Prostate gland (tissue), 2 donors: ENCODE measurements around the gene CRYGN. TPM values are rescaled to one million over a fixed set of nuclear protein-coding genes. Genes with fewer than 3 reads are reported as not detected.
A peak's percentile ranks its signal among the peaks of the same experiment; 100 is the strongest.

Experiments used
- DNase-seq: peaks from one replicate; pipeline ENCODE4 v3.0.0-alpha.2; 2019; ENCODE audit warnings: low spot score
- H3K27ac ChIP-seq, 2 donors: fragments of 200-600 bp; sonication (generic); 2 replicates each; pipeline ENCODE4 v1.5.1; 2017 to 2019
- H3K27me3 ChIP-seq: fragments of 200-600 bp; sonication (generic); replicated peaks from 2 replicates; pipeline ENCODE4 v1.5.1; 2019; ENCODE audit not compliant: insufficient read depth
- H3K36me3 ChIP-seq, 2 donors: fragments of 200-600 bp; sonication (generic); 1 replicate in 1 of 2; 2 replicates in 1 of 2; pipeline versions ENCODE4 v1.5.1 to v1.8.1; 2017 to 2019
- H3K4me1 ChIP-seq: fragments of 200-600 bp; sonication (generic); replicated peaks from 2 replicates; pipeline ENCODE4 v1.5.1; 2019
- H3K4me3 ChIP-seq, 2 donors: fragments of 200-600 bp; sonication (generic); 2 replicates each; pipeline ENCODE4 v1.5.1; 2017 to 2019
- H3K9me3 ChIP-seq: fragments of 200-600 bp; sonication (generic); 2 replicates; pipeline ENCODE4 v1.5.1; 2017
- POLR2A ChIP-seq: fragments of 450-650 bp; IDR thresholded peaks from one replicate; pipeline ENCODE4 v1.6.1; 2016; ENCODE audit warnings: antibody characterized with exemption, mild to moderate bottlenecking
- POLR2AphosphoS5 ChIP-seq: sonication (generic); formaldehyde crosslinking; IDR thresholded peaks from one replicate; pipeline ENCODE4 v1.6.1; 2017; ENCODE audit warnings: antibody characterized with exemption
- WGBS: methylation state at CpG from one replicate; pipeline ENCODE4 v1.1.5; 2018; 5-methylcytosine and 5-hydroxymethylcytosine counted together
- intact Hi-C: fragments of 100-400 bp; cut with DNase I; formaldehyde crosslinking; loops from one replicate; pipeline ENCODE4 v1.14.2; 2022
- total RNA-seq, 2 donors: library from RNA; depleted of rRNA; stranded (reverse); fragments of >200 nt; gene quantifications; one replicate each; pipeline ENCODE4 v1.1.0, GENCODE V29; 2016
- TF ChIP-seq, protein P1 (sequence below), 4 experiments: fragments of 200-600 bp in 2 of 4; fragments of 450-650 bp in 2 of 4; sonication (generic) in 2 of 4; IDR thresholded peaks; 1 replicate in 3 of 4; 2 replicates in 1 of 4; pipeline ENCODE4 v1.5.1; 2016 to 2019; ENCODE audit warnings: antibody characterized with exemption in 4 of 4, mild to moderate bottlenecking in 2 of 4, moderate library complexity in 2 of 4

Gene CRYGN
- total RNA-seq, 2 donors from 2014 or later, result not detected

DNA sequence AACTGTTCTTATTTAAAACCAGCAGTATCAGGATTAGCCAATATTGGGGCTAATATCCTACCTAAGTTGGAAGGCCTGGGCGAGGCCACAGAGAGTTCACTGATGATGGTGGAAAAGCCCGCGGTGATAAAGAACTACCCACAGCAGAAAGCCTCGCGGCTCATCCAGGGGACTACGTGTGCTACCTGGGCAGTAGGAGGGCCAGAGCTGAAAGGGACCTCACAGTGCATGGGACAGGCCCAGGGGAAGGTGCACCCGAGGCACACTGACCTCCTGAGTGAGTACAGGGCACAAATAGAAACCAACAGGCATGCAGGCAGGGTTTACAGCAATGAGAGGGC lies 31.5 kb downstream of the CRYGN start:
- 83% methylated on average over 7 of the region's 7 CpGs for WGBS
- no peak for DNase-seq
- Histone ChIP-seq H3K9me3 (no peaks in the 10 kb centered on the region), H3K4me1 (peaks cover 8% of the 10 kb centered on the region), H3K27me3 (peaks cover 13% of the 10 kb centered on the region), H3K36me3 (no peaks in the 10 kb centered on the region), H3K27ac (no peak overlapping the region), H3K4me3 (peak overlapping the region in 1 of 2 donors; percentile 40)
- intact Hi-C loops, result no loop called here
- TF ChIP-seq, protein P1, sequence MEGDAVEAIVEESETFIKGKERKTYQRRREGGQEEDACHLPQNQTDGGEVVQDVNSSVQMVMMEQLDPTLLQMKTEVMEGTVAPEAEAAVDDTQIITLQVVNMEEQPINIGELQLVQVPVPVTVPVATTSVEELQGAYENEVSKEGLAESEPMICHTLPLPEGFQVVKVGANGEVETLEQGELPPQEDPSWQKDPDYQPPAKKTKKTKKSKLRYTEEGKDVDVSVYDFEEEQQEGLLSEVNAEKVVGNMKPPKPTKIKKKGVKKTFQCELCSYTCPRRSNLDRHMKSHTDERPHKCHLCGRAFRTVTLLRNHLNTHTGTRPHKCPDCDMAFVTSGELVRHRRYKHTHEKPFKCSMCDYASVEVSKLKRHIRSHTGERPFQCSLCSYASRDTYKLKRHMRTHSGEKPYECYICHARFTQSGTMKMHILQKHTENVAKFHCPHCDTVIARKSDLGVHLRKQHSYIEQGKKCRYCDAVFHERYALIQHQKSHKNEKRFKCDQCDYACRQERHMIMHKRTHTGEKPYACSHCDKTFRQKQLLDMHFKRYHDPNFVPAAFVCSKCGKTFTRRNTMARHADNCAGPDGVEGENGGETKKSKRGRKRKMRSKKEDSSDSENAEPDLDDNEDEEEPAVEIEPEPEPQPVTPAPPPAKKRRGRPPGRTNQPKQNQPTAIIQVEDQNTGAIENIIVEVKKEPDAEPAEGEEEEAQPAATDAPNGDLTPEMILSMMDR (IDR thresholded peaks at IDR 0.05), result no peak

DNA sequence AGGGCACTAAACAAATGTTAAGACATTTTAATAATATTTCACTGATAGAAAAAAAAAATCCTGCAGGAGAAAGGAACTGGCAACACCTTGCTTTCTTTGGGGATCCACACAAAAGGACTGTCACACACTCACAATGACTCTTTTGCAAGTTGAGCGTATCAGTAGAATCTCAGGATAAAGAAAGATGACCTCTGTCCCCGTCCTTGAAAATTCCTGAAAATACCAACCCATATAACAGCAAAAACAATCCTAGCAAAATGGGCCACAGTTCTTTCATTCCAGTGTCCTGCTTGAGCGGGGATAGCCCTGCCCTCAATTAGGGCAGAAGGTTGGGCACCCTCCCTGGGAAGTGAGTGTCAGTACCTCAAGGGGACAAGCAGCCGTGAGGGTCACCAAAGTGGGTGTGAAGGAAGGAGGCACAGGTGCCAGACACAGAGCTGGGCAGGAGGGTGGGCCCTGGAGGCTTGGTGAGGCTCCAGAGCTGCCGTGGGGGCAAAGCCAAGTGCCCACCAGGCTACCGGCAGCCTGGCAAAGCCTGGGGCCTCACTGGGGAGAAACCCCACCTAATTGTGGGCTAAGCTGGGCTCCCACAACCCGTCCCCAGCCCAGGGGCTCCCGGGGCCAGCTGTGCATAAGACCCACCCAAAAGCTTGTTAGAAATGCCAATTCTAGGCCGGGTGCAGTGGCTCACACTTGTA lies 32.9 kb downstream of the CRYGN start:
- Histone ChIP-seq H3K36me3 (no peaks in the 10 kb centered on the region), H3K4me3 (no peak overlapping the region), H3K9me3 (no peaks in the 10 kb centered on the region), H3K4me1 (peaks cover 8% of the 10 kb centered on the region), H3K27me3 (peaks cover 13% of the 10 kb centered on the region), H3K27ac (no peak overlapping the region)
- TF ChIP-seq POLR2A, result no peak
- no peak for TF ChIP-seq POLR2AphosphoS5
- TF ChIP-seq, protein P1 (IDR thresholded peaks at IDR 0.05), result no peak
- intact Hi-C loops, result no loop called here
- WGBS, result 89% methylated on average over 9 of the region's 9 CpGs
- no peak for DNase-seq

DNA sequence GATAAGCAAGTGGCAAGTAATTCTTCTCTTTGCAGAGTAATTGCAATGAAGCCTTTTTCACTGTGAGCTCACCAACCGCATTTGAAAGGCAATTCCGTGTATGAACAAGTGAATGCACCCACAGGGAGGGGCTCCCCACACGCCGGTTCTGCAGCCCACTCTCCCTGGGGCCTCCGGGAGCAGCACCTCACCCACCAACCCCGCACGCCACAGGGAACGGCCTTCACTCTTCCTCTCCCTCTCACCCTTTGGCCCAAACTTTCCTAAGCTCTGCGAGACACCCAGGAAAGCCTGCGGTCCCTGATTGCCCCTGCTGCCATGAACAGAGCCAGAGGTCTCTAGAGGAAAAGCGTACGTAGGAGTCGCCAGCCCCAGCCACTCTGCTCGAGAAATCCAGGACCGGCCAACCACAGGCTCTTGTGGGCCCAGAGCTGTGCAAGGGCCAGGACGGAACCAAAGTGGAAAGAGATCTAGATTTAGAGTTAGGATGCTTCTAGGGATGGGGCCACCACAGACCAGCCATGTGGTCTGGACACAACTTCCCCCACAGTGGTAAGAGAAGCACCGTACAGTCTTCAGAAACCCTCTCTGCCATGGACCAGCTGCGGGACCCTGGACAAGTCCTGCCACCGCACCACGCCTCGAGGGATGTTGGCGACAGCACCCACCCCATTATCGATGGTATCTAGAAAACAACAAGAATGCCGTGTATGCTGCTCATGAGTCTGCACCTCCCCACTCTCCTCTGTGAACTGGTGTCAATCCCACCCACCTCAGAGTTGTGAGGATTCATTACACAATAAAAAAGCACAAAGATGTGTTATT lies 33.7 kb downstream of the CRYGN start:
- Histone ChIP-seq H3K27ac (no peak overlapping the region), H3K4me1 (peaks cover 8% of the 10 kb centered on the region), H3K9me3 (no peaks in the 10 kb centered on the region), H3K36me3 (no peaks in the 10 kb centered on the region), H3K4me3 (no peak overlapping the region), H3K27me3 (peaks cover 13% of the 10 kb centered on the region)
- 95% methylated on average over 24 of the region's 24 CpGs for WGBS
- no peak for DNase-seq
- TF ChIP-seq, protein P1 (IDR thresholded peaks at IDR 0.05), result no peak
- no peak for TF ChIP-seq POLR2AphosphoS5
- TF ChIP-seq POLR2A, result no peak
- intact Hi-C loops, result no loop called here

DNA sequence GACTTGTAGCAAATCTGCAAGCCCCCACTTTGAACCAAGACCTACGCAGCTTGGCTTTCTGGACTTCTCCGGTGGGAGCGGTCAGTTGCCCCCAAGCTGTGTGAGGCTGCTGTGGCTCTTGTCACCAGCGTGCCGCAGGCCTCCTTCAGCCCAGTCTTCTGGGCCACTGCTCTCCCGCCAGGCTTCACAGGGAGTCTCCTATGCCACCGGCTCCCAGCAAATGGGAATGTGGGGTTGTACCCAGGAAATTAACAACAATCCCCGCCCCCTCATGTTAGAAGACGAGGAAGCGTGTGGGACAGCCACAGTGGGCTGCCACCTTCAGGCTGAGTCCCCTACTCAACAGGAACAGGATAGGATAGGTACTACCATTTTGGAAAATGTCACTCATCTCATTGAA lies 34.4 kb downstream of the CRYGN start:
- intact Hi-C loops, result no loop called here
- H3K4me1 ChIP-seq, result peaks cover 8% of the 10 kb centered on the region
- no peak overlapping the region for H3K27ac ChIP-seq
- peaks cover 13% of the 10 kb centered on the region for H3K27me3 ChIP-seq
- H3K36me3 ChIP-seq, result no peaks in the 10 kb centered on the region
- WGBS, result 95% methylated on average over 10 of the region's 10 CpGs
- no peaks in the 10 kb centered on the region for H3K9me3 ChIP-seq
- no peak for DNase-seq
- no peak overlapping the region for H3K4me3 ChIP-seq
- TF ChIP-seq, protein P1 (IDR thresholded peaks at IDR 0.05), result no peak
- TF ChIP-seq POLR2A, result no peak
- TF ChIP-seq POLR2AphosphoS5, result no peak

DNA sequence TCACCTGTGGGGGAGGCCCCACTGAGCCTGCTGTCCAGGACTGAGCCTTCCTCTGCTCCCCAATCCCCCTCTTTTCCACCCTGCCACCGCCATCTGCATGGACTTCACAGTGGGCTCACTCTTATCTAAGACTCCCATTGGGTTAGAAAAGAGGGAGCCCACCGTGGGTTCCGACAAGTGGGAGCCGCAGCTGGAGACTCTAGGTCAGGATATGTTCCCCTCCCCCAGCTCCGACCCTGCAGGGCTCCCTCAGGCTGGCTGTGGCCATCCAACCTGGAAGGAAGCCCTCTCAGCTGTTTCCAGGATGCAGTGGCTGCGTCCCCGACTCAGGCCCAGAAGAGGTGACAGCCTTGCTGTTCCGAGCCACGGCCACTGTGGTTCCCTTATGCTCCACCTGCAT lies 34.9 kb downstream of the CRYGN start:
- intact Hi-C loops, result no loop called here
- no peak for DNase-seq
- H3K36me3 ChIP-seq, result no peaks in the 10 kb centered on the region
- peaks cover 7% of the 10 kb centered on the region for H3K4me1 ChIP-seq
- 81% methylated on average over 9 of the region's 9 CpGs for WGBS
- no peaks in the 10 kb centered on the region for H3K9me3 ChIP-seq
- H3K27ac ChIP-seq, result no peak overlapping the region
- TF ChIP-seq POLR2AphosphoS5 (no peak), POLR2A (no peak)
- TF ChIP-seq, protein P1 (IDR thresholded peaks at IDR 0.05), result no peak
- no peak overlapping the region for H3K4me3 ChIP-seq
- peaks cover 9% of the 10 kb centered on the region for H3K27me3 ChIP-seq
